SKM-1 treated with dmso at 0.1 percent for 144 hours (cell line): Measurements from ENCODE around the gene FAP.

Source experiments
- DNase-seq: peaks from one replicate; lab custom pipeline; 2025; ENCODE audit not compliant: unreplicated experiment; lab: John Stamatoyannopoulos, UW

Gene FAP

GRCh38 chr2:162242586-162243280 is 512 bp downstream of the FAP start:
- no peak for DNase-seq

- DNase-seq, result no peak
Observed at GRCh38 chr2:162241571-162241970, 1.7 kb downstream of the FAP start.

GRCh38 chr2:162234620-162235462 is 8.4 kb downstream of the FAP start:
- no peak for DNase-seq

- peak; percentile 62 for DNase-seq
Observed at GRCh38 chr2:162233197-162233596, 10.0 kb downstream of the FAP start.

GRCh38 chr2:162232671-162233070 is 10.6 kb downstream of the FAP start:
- DNase-seq, result no peak

GRCh38 chr2:162232027-162232426 is 11.2 kb downstream of the FAP start:
- no peak for DNase-seq

GRCh38 chr2:162230761-162231160 is 12.5 kb downstream of the FAP start:
- no peak for DNase-seq

- DNase-seq, result no peak
Observed at GRCh38 chr2:162226836-162227235, 16.4 kb downstream of the FAP start.

- DNase-seq, result peak; percentile 53
Observed at GRCh38 chr2:162221064-162221463, 22.2 kb downstream of the FAP start.

- no peak for DNase-seq
Observed at GRCh38 chr2:162220368-162220767, 22.9 kb downstream of the FAP start.

- no peak for DNase-seq
Observed at GRCh38 chr2:162219426-162219825, 23.8 kb downstream of the FAP start.

- no peak for DNase-seq
Observed at GRCh38 chr2:162217598-162217997, 25.6 kb downstream of the FAP start.

- DNase-seq, result no peak
Observed at GRCh38 chr2:162215162-162215561, 28.1 kb downstream of the FAP start.

- DNase-seq, result no peak
Observed at GRCh38 chr2:162212366-162212765, 30.9 kb downstream of the FAP start.

GRCh38 chr2:162211732-162212131 is 31.5 kb downstream of the FAP start:
- DNase-seq, result no peak

- no peak for DNase-seq
Observed at GRCh38 chr2:162210385-162210784, 32.9 kb downstream of the FAP start.

GRCh38 chr2:162202203-162202602 is 41.0 kb downstream of the FAP start:
- DNase-seq, result no peak

GRCh38 chr2:162200636-162201035 is 42.6 kb downstream of the FAP start:
- DNase-seq, result no peak

- no peak for DNase-seq
Observed at GRCh38 chr2:162199913-162200312, 43.3 kb downstream of the FAP start.

- no peak for DNase-seq
Observed at GRCh38 chr2:162198239-162198638, 45.0 kb downstream of the FAP start.

GRCh38 chr2:162197069-162197825 is 46.0 kb downstream of the FAP start:
- no peak for DNase-seq

GRCh38 chr2:162196638-162197037 is 46.6 kb downstream of the FAP start:
- no peak for DNase-seq
